GM12872 (cell line): ENCODE measurements around the gene SLIT2.

ENCODE experiments used
- TF ChIP-seq, protein P1 (sequence below): IDR thresholded peaks from 3 replicates; pipeline ENCODE4 v1.5.1; 2011; ENCODE audit warnings: low read depth, mild to moderate bottlenecking, low read length, moderate library complexity; ENCODE audit not compliant: insufficient read depth

SLIT2 gene

DNA sequence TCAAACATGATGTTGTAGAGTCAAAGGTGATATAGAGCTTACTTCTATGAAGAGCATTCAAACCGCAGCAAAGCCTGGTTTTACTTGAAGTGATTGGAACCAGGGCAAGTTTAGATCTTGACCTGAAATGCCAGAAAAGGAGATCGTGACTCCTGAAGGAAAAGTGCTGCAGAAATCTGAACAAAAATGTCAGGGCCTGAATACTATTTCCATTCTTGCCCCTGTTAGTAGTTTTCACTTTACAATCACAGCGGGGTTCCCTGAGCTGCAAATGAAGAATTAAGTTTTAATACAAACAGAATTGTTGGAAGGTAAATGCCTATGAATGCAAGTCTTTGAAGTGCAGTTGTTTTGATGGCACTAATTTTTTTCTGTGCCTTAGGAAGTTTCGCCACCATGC, 4.1 kb downstream of the SLIT2 start:
- TF ChIP-seq, protein P1, sequence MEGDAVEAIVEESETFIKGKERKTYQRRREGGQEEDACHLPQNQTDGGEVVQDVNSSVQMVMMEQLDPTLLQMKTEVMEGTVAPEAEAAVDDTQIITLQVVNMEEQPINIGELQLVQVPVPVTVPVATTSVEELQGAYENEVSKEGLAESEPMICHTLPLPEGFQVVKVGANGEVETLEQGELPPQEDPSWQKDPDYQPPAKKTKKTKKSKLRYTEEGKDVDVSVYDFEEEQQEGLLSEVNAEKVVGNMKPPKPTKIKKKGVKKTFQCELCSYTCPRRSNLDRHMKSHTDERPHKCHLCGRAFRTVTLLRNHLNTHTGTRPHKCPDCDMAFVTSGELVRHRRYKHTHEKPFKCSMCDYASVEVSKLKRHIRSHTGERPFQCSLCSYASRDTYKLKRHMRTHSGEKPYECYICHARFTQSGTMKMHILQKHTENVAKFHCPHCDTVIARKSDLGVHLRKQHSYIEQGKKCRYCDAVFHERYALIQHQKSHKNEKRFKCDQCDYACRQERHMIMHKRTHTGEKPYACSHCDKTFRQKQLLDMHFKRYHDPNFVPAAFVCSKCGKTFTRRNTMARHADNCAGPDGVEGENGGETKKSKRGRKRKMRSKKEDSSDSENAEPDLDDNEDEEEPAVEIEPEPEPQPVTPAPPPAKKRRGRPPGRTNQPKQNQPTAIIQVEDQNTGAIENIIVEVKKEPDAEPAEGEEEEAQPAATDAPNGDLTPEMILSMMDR: no peak

DNA sequence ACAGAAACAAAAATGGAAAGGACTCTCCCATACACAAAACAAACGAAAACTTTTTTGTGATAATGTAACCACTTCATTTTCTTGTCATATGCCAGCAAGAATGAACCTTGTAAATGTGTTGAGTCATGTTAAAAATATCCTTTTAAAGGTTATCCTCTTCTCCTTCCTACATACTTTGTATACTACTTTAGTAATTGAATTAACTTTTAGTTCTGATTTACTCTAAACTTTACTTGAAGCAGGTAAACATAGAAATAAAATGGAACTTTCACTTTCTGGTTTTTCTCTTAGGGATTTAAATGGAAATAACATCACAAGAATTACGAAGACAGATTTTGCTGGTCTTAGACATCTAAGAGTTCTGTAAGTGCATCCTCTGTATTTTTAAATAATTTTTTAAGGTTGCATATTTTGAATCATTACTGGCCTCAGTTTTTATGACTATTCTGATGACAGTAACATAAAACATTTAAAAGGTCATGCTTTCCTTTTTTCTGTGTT, 4.7 kb downstream of the SLIT2 start:
- TF ChIP-seq, protein P1: no peak

DNA sequence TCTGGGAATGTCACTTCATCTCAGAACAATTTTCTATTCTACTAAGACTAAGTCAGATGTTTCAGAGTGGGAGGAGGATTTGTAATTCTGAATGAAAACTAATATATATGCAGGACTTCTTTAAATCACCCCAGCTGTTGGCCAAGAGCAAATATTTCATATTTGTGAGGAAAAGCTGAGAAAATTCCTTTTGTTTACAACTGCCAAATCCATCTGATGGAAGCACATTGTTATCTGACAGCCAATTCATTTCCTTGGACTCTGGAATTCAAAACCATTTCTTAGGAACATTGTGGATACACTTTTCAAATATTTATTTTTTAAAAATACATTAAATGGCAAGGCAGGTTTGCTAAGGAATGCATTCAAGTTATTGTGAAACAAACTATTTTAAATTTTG, 8.0 kb downstream of the SLIT2 start:
- TF ChIP-seq, protein P1: no peak

DNA sequence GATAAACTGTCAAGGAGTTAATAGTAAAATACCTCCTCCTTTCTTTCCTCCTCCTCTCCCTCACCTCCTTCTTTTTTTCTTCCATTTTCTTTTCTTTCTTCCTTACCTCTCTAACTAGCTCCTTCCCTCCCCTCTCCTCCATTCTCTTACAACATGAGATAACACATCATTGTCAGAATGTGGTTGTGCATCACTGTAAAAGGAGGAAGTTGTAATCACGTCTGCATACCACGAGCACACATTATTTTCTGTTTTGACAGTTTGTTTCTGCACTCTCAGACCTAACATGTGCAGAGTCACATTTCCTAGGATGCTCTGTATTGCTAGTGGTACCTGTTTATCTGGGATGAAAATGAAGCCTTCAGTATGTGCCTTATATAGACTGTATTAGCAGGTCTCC, 9.1 kb downstream of the SLIT2 start:
- TF ChIP-seq, protein P1: no peak

DNA sequence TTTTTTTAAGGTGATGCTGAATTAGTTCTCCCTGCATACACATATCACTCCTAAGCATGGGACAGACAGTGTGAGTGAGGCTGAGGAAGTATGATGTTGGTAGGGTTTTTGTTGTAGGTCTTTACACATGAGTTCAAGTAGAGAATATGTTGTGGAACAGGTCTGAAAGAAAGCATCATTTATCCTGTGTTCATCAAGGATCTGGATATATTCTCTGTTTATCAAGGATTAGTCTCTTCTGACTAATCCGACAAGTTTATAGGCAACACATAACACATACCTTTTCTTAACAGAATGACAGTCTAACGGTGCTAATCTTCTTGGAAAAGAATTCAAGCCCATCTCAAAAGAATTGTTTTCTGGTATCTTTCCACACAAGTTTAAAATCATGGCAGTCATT, 10.5 kb downstream of the SLIT2 start:
- TF ChIP-seq, protein P1: no peak

DNA sequence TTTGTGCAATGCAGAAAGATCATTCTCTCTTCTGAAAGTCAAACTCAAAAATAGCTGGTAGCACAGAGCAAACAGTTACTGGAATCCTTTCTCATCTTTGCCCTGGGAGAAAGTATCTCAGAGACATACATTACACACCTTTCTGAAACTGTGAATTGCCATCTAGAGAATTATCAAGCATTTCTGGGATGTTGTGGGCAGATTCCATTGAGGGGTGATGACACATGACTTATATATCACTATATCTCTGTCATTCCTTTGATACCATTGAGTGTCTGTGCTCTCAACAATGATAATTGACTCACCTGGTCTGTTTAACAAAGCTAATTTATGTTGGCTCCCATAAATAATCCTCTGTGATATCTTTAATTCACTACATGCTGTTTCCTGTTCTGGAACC, 13.0 kb downstream of the SLIT2 start:
- TF ChIP-seq, protein P1: no peak

DNA sequence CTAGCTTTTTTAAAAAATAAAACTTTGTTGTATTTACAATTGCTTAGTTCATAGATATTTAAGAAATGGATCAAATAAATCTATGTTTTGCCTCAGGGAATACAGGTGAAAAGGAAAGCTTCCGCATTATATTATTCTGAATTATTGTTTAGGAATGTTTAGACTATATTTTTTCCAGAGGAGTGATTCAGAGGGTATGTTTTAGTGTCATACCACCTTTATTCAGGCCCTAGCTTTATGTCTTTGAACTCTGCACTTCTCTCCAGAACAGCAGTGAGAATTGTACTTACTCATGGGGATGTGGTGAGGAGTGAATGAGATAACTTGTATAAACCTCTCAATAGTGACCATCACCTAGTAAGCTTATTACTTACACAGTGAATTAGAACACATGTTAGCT, 14.0 kb downstream of the SLIT2 start:
- TF ChIP-seq, protein P1: no peak
